HG02678 (cell line): ENCODE data around the gene DRAM2.
A peak's percentile ranks its signal among the peaks of the same experiment; 100 is the strongest.

Source experiments
- ATAC-seq: cut with Tn5 transposase; IDR thresholded peaks from one replicate; pipeline ENCODE4 v1.9.1; 2021; ENCODE audit warnings: mild to moderate bottlenecking, moderate library complexity; ENCODE audit not compliant: unreplicated experiment

Gene DRAM2

GRCh38 chr1:111139956-111140679 is at the start of gene DRAM2, which contains the start of gene CEPT1:
DRAM2 (minus strand) TSS chr1:111140093; CDS start chr1:111131554, 8,539 bp downstream.
CEPT1 (plus strand) TSS chr1:111140223; CDS start chr1:111147715, 7,492 bp downstream.
- peak; percentile 70 for ATAC-seq

GRCh38 chr1:111184663-111185062 is 44.8 kb upstream of the DRAM2 start:
- ATAC-seq = no peak

DNA sequence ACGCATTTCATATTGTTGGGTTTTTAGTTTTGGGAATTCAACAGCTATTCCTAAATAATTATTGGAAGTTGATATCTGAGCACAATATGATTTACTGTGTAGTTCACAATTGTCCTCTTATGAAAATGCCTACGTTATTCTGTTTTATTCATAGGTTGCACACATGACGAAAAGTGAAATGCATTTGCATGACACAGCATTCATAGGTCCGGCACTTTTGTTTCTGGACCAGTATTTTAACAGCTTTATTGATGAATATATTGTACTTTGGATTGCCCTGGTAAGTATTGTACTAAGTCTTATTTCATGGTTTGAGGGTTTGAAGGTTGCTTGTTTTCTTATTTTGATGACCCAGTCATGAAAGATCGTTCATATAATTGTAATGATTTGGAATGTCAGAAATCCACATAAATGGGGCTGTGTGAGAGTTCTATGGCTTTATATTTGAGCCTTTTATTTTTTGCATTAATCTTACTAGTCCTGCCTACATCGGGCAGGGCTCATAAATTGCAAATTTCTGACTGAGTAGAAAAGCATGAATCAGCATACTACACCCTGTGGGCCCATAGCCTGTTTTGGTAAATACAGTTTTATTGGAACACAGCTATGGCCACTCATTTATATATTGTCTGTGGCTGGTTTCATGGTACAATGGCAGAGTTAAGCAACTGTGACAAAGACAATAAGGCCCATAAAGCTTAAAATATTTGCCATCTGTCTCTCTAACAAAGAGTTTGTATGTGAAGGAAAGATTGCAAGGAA is 43.6 kb upstream of the DRAM2 start:
- no peak for ATAC-seq

- ATAC-seq = no peak
Measured at GRCh38 chr1:111182052-111182451, 42.2 kb upstream of the DRAM2 start.

- no peak for ATAC-seq
Measured at GRCh38 chr1:111179968-111180533, 40.2 kb upstream of the DRAM2 start.

DNA sequence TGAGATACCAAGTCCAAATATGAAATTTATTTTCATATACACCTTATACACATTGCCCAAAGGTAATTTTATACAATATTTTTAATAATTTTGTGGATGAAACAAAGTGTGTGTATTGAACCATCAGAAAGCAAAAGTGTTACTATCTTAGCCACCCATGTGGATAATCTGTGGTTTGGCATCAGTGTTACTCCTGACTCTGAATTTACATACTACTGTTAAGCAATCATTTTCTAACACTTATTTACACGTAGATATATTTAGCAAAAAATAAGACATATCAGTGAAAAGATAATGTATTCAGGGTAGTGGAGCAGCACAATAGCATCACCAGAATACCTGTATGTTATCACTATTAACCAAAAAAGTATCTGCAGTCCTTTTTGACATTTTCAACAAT is 36.8 kb upstream of the DRAM2 start:
- no peak for ATAC-seq

- no peak for ATAC-seq
Measured at GRCh38 chr1:111175349-111175748, 35.5 kb upstream of the DRAM2 start.

DNA sequence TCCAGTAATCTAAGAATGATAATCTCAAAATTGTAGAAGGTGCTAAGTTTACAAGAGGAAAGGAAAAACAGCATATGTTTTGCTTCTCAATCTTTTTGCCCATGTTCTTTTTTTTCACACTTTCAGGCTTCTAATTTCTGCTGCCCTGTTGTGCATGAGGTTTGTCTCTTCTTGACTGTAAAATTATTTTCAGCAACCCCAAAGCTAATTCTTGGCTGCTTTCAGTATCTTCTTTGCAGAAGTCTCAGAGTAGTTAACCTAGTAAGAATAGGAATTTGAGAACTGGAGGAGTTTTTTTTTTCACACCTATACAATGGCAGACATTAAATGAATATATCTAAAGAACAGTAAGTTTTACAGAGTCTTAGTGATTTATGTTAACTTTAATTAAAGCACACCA is 34.2 kb upstream of the DRAM2 start:
- no peak for ATAC-seq

DNA sequence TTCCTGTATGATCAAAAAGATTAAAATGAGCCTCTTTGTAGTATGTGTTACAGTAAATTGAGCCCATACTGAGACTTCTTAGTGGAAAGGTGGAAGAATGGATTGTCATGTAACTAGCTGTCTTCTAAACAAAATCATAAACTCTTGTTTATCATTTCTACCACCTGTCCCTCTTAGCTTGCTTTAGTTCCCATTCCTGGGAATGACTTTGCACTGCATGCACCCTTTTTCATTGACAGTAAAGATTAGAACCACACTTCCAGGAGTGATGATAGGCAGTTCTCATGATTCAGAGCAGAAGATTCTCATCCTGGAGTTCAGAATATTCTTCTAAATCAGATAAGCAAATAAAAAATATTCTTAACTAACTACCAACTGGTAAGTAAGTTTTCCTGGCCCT is 32.6 kb upstream of the DRAM2 start:
- no peak for ATAC-seq

DNA sequence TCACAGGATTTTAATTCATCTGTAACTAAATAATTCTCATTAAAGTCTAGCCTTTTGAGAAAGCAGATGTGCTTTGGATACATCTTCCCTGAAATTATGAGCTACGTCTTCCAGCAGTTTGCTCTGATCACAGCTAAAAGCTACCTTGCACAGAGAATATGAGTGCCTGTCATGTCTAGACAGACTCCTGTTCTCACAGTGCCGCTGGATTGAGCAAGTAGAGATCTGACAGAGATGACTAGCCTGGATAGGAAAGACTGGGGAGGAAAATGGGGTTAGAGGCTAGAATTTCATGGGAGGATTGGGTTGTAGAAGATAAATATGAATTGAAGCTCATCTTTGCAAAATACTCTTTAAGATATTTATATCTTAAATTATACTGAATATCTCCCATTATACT is 24.3 kb upstream of the DRAM2 start:
- ATAC-seq = no peak

GRCh38 chr1:111163363-111163762 is 23.5 kb upstream of the DRAM2 start:
- ATAC-seq = no peak

DNA sequence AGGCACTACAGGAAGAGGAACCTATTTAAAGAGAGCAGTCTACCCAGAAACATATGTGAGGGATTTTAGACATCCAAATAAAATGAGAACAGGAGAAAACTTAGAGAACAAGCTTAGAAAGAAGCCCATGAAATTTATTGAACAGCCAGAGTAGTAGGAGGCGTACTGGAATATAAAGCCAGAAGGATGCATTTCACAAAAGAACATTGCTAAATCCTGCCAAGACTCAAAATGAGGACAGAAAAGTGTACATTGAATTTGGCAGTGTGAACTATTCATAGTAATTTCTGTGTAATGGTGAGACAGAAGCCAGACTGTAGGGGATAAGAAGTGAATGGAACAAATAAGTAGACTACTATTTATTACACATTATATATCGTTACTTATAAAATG is 22.6 kb upstream of the DRAM2 start:
- ATAC-seq = no peak

DNA sequence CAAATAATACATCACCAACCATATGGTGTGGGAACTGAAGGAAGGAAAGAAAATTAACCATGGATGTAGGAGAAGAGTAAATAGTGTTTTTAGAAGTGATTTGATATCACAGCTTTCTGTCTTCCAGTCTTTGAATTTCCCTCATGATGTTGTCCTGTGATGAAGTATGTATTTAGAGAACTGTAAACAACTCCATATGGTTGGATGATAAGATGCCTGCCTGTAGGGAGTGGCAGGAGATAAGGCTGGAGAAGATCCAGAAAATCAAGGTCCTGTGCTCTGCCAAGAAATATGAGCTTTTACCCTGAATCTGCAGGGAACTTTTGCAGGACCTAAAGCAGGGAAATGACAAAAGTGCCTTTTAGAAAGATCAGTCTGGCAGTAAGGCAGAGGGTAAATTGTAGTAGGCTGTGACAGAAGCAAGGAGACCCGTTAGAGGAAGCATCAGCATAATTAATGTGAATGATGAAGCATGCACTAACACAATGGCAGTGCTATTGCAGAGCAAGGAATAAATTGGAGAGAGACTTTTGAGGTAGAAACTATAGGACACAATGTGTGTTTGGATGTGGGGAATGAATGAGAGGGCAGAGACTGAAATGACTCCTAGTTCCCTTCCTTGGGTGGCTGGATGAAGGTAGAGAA is 22.1 kb upstream of the DRAM2 start:
- no peak for ATAC-seq

DNA sequence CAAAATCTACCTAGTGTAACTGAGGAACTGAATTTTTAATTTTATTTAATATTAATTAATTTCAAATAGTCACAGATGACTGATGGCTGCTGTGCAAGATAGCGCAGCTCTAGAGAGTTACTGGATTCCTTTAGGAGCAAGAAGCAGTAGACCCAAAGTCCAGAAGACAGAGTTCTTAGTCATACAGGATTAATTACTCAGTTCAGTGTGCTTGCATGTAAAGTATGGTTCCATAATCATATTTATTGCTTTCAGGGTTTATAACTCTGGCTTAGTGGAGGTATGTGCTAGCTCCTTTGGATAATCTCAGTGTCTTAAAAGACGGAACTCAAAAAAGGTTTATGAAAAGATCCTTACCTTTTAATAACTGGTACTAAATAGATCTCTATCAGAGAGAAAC is 17.5 kb upstream of the DRAM2 start:
- ATAC-seq = no peak

- ATAC-seq = no peak
Measured at GRCh38 chr1:111154021-111154999, 14.4 kb upstream of the DRAM2 start.

DNA sequence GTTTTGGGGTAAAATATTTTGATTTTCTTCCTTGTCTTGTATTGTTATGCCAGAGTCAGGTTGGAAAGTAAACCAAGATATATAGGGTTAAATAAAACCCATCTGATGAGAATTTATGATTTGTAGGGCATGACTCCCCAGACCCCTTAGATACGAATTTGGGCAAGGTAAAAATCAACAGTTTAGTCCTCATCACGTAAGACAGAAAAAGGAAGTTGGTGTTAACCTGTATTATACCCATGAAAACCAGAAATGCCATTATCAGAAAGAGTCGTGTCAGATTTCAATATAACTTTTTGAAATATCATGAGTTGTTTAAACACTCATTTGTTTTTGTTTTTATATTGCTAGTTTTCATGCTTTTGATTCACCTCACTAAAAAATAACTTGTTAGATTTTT is 11.9 kb upstream of the DRAM2 start:
- ATAC-seq = no peak

GRCh38 chr1:111148376-111148881 is 8.5 kb upstream of the DRAM2 start:
- ATAC-seq = peak; percentile 43

DNA sequence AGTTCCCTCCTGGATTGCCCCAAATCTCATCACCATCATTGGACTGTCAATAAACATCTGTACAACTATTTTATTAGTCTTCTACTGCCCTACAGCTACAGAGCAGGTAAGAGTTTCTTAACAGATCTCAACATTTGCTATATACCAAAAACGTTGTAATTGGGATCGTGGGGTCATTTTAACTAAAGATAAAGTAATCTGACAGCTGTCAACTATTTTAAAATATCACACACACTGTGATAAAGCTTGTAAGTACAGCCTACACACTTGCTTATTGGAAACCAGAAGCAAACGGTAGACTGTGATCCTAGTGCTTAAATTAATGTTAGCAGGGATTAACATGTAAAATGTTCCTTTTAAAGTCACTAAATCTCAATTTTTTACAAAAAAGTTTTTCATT is 8.1 kb upstream of the DRAM2 start:
- no peak for ATAC-seq

DNA sequence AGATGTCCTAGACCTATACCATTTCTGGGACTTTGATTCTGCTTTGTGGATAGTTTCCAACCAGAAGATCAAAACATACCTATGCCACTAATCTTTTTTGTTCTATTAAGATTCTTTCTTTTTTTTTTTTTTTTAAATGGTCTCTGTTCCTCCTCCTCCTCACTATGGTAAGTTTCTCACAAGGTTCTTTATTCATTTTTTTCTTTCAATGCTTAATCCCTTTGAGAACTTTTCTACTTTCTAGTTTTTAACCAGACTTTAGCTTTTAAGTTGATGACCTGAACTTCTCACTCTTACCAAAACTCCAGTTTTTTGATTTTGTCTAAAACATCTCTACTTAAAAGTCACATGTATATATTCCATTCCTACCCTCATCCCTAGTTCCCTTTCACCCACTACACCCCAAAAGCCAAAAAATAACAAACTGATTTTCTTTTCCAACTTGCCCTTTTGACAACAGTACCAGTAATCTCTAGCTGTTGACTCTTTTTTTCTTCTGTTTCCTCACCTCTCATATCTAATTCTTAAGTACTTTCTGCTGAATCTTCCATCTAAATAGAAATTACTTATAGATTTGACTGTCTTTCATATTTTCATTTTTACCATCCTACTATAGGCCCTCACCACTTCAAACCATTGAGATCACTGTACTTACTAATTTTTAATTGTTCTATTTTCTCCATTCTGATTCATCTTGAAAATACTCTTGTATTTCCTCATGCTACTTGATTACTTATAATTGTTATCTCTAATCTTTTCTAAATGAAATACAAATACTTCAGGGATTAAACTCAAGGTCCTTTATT is 6.3 kb upstream of the DRAM2 start:
- ATAC-seq = no peak
